ENCODE measurements around the gene ANKS6.

DNA sequence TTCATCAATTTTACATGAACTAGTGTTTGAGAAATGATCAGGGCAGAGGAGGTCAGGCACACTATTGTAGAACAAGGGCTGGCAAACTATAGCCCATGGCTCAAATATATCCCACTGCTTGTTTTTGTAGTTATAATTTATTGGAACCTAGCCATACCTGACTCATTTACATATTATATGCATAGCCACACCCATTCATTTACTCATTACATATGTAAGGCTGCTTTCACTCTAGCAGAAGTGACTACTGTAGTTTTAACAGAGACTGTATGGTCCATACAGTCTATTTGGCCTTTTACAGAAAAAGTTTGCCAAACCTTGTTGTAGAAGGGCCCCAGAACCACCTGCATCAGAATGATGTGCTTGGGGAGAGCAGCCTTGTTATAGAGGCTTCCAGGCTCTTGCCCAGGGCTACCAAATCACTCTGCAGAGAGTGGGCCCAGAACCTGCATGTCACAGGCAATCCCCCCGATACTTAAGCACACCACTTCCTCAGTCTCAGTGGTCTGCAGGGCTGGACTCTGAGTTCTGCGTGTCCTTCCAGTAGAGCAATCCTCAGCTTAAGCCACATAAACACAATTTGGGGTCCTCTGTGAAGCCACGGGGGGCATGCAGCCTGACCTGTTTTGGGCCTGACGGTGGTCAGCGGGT, 6.7 kb downstream of the ANKS6 start:
- TF ChIP-seq CTCF (IDR thresholded peaks at IDR 0.05; ENCODE audit: low read depth, low read length) (no peak), POLR2A (IDR thresholded peaks at IDR 0.05; ENCODE audit: extremely low read depth, insufficient read length) (no peak)
- TF ChIP-seq, protein P1, sequence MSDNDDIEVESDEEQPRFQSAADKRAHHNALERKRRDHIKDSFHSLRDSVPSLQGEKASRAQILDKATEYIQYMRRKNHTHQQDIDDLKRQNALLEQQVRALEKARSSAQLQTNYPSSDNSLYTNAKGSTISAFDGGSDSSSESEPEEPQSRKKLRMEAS (IDR thresholded peaks at IDR 0.05; ENCODE audit: low read depth, low read length): no peak
